HG03432 (cell line): Measurements from ENCODE around the gene TAS2R46.
"Not testable (repeated sequence)": the region's sequence is repeated elsewhere in the genome, so short reads cannot be mapped to it uniquely, and the experiment has no call there.

Experiments
- ATAC-seq: cut with Tn5 transposase; IDR thresholded peaks from one replicate; pipeline ENCODE4 v1.9.1; 2021; ENCODE audit warnings: mild to moderate bottlenecking, moderate library complexity; ENCODE audit not compliant: unreplicated experiment

Gene TAS2R46

GRCh38 chr12:11062194-11062593 is at the start of gene TAS2R46:
Gene TAS2R46, minus strand, starts transcription at chr12:11062294. Its CDS starts 0 bp downstream, at chr12:11062294.
- ATAC-seq = not testable (repeated sequence)

GRCh38 chr12:11111213-11111612 is 49.1 kb upstream of the TAS2R46 start:
- ATAC-seq = not testable (repeated sequence)

- no peak for ATAC-seq
These were observed 46.8 kb upstream of the TAS2R46 start for GRCh38 chr12:11108862-11109261.

GRCh38 chr12:11107719-11108118 is 45.6 kb upstream of the TAS2R46 start:
- ATAC-seq = no peak

GRCh38 chr12:11106288-11106687 is 44.2 kb upstream of the TAS2R46 start:
- no peak for ATAC-seq

- ATAC-seq = no peak
These were observed 43.5 kb upstream of the TAS2R46 start for GRCh38 chr12:11105546-11105945.

GRCh38 chr12:11094910-11095309 is 32.8 kb upstream of the TAS2R46 start:
- ATAC-seq = peak; percentile 65

- no peak for ATAC-seq
These were observed 30.0 kb upstream of the TAS2R46 start, which contains the start of gene TAS2R43 for GRCh38 chr12:11092128-11092527. Gene TAS2R43, minus strand, starts transcription at chr12:11092313. Its CDS starts 84 bp downstream, at chr12:11092229.

GRCh38 chr12:11089246-11089645 is 27.2 kb upstream of the TAS2R46 start:
- no peak for ATAC-seq

- ATAC-seq = peak; percentile 93
These were observed 23.3 kb upstream of the TAS2R46 start for GRCh38 chr12:11085419-11085818.

- ATAC-seq = no peak
These were observed 19.9 kb upstream of the TAS2R46 start for GRCh38 chr12:11081987-11082386.

- no peak for ATAC-seq
These were observed 16.2 kb upstream of the TAS2R46 start for GRCh38 chr12:11078246-11078645.

GRCh38 chr12:11075642-11076041 is 13.5 kb upstream of the TAS2R46 start:
- ATAC-seq = peak; percentile 78

GRCh38 chr12:11071414-11071813 is 9.3 kb upstream of the TAS2R46 start:
- ATAC-seq = no peak

- ATAC-seq = no peak
These were observed 8.9 kb upstream of the TAS2R46 start for GRCh38 chr12:11070999-11071398.

GRCh38 chr12:11069854-11070365 is 7.8 kb upstream of the TAS2R46 start:
- ATAC-seq = no peak

- no peak for ATAC-seq
These were observed 5.4 kb upstream of the TAS2R46 start for GRCh38 chr12:11067514-11067913.

GRCh38 chr12:11059784-11060183 is 2.3 kb downstream of the TAS2R46 start:
- ATAC-seq = no peak

- ATAC-seq = no peak
These were observed 3.1 kb downstream of the TAS2R46 start for GRCh38 chr12:11059041-11059440.

GRCh38 chr12:11055306-11055705 is 6.8 kb downstream of the TAS2R46 start:
- ATAC-seq = no peak

GRCh38 chr12:11049806-11050531 is 12.1 kb downstream of the TAS2R46 start:
- not testable (repeated sequence) for ATAC-seq

- not testable (repeated sequence) for ATAC-seq
These were observed 20.7 kb downstream of the TAS2R46 start for GRCh38 chr12:11041366-11041765.

GRCh38 chr12:11040162-11040561 is 21.9 kb downstream of the TAS2R46 start:
- ATAC-seq = no peak
